Astrocyte of the spinal cord (primary cell): ENCODE data around the gene ZNF296.

Experiments used
- DNase-seq: peaks from one replicate; pipeline ENCODE4 v3.0.0; 2011; ENCODE audit warnings: low read depth, low spot score
- H3K4me3 ChIP-seq: 2 replicates; pipeline ENCODE4 v1.5.1; 2011; ENCODE audit warnings: low read depth, mild to moderate bottlenecking, low read length, moderate library complexity
- in situ Hi-C: cut with HindIII; loops from 2 replicates; pipeline ENCODE4 v1.10.0; 2017; ENCODE audit warnings: low sequenced_read_pairs
- TF ChIP-seq, protein P1 (sequence below): IDR thresholded peaks from 2 replicates; pipeline ENCODE4 v1.5.1; 2012; ENCODE audit warnings: low read depth, mild to moderate bottlenecking, low read length, inconsistent platforms

Gene ZNF296

DNA sequence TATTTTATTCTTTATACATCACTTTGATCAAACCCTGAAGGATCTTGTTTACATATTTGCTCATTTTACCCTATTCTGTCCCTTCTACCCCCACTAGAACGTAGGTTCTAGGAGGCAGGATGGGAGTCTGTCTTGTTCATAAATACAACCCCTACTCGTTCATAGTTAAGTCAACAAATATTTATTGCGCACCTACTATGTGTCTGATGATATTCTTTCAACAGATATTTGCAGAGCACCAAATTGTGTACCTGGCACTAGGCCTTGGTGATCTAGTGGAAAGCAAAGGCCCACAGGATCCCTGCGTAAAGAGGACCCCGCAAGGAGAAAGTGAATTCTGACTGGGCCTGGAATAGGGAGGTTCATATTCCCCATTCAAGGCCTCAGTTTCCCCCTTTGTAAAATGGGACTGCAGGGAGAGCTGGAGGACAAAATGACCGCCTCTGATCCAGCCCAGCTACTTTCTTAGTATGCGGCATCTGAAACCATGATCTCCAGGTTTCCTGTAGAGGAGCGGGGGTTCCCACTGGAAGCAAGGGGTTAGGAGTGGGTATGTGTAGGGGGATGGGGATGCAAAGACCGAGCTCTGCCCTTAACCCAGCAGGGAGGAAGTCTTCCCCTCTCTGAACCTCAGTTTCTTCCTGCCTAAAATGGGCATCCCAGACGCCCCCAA, 2.2 kb upstream of the ZNF296 start:
- no peak for DNase-seq
- peak overlapping the region; percentile 99 for H3K4me3 ChIP-seq
- TF ChIP-seq, protein P1, sequence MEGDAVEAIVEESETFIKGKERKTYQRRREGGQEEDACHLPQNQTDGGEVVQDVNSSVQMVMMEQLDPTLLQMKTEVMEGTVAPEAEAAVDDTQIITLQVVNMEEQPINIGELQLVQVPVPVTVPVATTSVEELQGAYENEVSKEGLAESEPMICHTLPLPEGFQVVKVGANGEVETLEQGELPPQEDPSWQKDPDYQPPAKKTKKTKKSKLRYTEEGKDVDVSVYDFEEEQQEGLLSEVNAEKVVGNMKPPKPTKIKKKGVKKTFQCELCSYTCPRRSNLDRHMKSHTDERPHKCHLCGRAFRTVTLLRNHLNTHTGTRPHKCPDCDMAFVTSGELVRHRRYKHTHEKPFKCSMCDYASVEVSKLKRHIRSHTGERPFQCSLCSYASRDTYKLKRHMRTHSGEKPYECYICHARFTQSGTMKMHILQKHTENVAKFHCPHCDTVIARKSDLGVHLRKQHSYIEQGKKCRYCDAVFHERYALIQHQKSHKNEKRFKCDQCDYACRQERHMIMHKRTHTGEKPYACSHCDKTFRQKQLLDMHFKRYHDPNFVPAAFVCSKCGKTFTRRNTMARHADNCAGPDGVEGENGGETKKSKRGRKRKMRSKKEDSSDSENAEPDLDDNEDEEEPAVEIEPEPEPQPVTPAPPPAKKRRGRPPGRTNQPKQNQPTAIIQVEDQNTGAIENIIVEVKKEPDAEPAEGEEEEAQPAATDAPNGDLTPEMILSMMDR = no peak
- in situ Hi-C loops = no loop called here

DNA sequence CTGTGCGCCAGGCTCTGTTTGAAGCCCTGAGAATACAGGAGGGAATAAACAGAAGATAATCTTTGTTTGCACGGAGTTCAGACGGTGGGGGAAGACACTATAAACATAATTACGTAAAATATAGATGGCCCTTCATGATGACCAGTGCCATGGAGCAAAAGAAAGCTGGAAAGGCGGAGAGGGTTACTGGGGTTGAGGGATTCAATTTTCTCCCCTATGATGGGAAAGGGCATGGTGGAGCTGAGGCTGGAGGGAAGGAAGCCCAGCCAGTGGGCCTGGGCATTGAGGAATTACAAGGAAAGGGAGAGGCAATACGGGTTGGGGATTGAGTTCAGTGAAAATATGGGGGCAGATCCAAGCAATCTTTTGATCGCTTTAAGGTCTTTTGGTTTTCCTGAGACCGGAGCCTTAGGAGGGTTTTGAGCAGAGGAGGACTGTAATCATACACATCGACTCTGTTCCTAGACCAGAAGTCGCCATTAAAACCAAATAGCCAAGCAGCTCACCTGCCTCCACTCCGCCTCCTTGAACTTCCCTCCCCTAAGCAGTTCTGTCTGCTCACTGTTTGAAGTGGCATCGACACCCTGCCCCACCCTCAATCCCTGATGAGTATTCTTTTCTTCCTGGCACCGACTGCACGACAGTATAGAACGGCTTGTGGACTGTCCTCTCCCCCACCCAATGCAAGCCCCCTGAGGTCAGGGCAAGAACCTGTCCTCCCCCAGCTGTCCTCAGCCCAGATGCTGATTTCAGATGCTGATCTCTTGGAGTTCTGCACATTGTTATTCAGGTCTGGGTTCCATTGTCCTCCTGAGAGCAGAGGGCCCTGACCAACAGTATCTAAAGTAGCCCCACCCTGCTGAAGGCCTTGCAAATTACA, 813 bp upstream of the ZNF296 start:
- in situ Hi-C loops = no loop called here
- TF ChIP-seq, protein P1 = no peak
- H3K4me3 ChIP-seq = peak overlapping the region; percentile 46
- DNase-seq = no peak

DNA sequence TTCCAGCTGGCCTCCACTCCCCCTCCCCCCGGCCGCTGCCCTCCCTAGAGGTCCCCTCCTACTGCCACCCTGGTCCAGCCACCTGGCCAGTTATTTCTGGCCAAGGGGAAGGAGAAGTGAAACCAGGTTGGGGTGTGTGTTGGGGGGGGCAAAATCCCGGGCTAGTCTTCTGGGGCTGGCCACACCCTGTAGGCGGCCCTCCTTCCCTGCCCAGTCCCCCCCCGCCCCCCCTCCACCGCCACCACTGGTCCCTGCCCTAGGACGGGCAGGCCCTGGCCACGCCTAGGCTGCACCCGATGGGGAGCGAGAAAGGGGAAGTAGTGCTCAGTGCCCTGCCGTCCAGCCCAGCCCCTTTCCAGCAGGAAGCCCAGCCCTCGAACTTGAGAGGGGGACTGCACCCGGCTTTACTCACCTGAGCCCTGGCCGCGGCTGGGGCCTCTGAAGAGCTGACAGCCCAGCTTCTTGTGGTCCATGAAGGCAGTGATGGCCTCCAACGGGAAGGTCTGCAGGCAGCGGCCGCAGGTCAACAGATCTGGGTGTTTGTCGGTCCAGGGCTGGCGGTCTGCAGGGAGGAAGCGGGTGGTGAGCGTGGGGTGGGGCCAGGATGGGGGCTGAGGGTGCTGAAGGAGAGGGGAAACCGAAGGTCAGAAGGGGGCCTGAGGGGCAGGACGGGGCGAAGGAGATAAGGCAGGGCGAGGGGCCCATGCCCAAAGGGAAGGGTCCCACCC, 813 bp downstream of the ZNF296 start:
- TF ChIP-seq, protein P1 = no peak
- H3K4me3 ChIP-seq = peak overlapping the region; percentile 46
- peak; percentile 26 for DNase-seq
- in situ Hi-C loops = no loop called here

DNA sequence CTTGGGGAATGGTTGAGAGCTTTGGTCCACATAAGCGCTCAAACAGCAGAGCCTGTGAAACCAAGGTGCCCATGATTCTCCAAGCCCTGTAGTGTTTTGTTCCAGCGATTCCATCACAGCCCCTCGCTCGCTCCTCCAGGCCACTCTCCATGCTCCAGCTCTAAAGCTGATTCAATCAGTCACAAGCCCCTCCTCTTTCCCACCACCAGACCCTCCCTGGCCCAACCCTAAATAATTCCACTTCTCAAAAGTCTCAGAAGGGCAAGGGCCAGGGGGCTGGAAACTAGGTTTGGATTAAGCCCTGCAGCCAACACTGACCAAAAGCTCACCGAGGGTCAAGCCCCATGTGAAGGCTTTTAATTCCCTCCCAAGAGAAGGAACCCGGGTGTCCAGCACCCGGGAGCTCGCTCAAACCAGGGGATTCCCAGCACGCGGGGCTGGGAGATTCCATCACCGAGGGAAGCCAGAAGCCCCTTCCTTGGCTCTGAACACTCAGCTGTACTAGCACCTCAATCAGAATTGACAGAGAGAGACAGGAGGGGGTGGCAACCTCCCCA, 1.5 kb downstream of the ZNF296 start:
- in situ Hi-C loops = no loop called here
- DNase-seq = no peak
- H3K4me3 ChIP-seq = no peak overlapping the region
- TF ChIP-seq, protein P1 = no peak

DNA sequence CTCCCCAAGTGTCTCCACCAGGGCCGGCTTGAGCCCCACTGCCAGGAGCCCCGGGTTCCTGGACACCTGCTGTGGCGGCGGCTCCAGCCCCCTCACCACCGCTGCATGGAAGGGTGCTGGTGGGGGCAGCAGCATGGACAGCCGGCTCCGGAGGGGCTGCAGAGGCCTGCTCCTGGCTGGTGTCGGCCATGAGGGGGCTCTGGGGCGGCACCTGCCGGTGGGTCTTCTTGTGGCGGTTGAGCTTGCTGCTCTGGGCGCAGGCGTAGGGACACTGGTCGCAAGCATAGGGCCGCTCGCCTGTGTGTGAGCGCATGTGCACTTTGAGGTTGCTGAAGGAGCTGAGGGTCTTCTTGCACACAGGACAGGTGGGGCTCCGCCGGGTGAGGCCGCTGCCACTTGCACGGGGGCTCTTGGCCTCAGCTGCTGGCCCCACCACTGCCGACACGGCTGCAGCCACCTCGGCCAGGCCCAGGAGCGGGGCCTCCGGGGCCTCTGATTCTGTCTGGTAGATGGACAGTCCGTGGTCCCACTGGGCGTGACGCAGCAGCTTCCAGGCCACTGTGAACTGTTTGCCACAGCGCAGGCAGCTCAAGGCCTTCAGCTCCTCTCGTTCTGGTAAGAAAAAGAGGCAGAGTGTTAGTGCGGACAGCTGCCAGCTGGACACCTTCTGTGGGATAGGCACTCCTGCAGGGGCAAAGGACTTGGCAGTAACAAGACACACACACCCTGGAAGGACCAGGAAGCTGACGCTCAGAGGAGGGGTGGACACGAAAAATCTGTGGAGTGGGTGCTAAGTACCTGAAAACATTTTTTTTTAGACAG, 4.1 kb downstream of the ZNF296 start:
- no peak for DNase-seq
- no peak overlapping the region for H3K4me3 ChIP-seq
- in situ Hi-C loops = no loop called here
- TF ChIP-seq, protein P1 = no peak
